SK-N-SH treated with all-trans-retinoic acid at 6 μM for 48 hours (cell line): ENCODE results near the gene COL1A2.

Experiments
- ARNTL ChIP-seq: fragments of 450-650 bp; formaldehyde crosslinking; IDR thresholded peaks from 2 replicates; pipeline ENCODE4 v1.5.0; 2020; ENCODE audit warnings: low read depth, mild to moderate bottlenecking, moderate library complexity, borderline replicate concordance
- CSDC2 ChIP-seq: fragments of 250-450 bp; sonication (Bioruptor Pico); IDR thresholded peaks from 2 replicates; pipeline ENCODE4 v1.5.0; 2020; ENCODE audit warnings: mild to moderate bottlenecking, moderate library complexity
- ESRRG ChIP-seq: fragments of 250-450 bp; sonication (Bioruptor Pico); IDR thresholded peaks from 2 replicates; pipeline ENCODE4 v1.6.1; 2021; ENCODE audit warnings: mild to moderate bottlenecking
- GLIS3 ChIP-seq: fragments of 250-450 bp; sonication (Bioruptor Pico); IDR thresholded peaks from 2 replicates; pipeline ENCODE4 v1.5.0; 2020; ENCODE audit warnings: mild to moderate bottlenecking, moderate library complexity
- ISL1 ChIP-seq: fragments of 250-450 bp; sonication (Bioruptor Pico); IDR thresholded peaks from 2 replicates; pipeline ENCODE4 v2.1.2; 2022; ENCODE audit warnings: mild to moderate bottlenecking, moderate library complexity
- RARB ChIP-seq: fragments of 250-450 bp; sonication (Bioruptor Pico); IDR thresholded peaks from 2 replicates; pipeline ENCODE4 v1.8.0; 2021; ENCODE audit warnings: mild to moderate bottlenecking, moderate library complexity
- SNAI2 ChIP-seq: fragments of 250-450 bp; sonication (Bioruptor Pico); IDR thresholded peaks from 2 replicates; pipeline ENCODE4 v1.5.0; 2020; ENCODE audit warnings: mild to moderate bottlenecking, moderate library complexity
- TCF4 ChIP-seq: fragments of 250-450 bp; sonication (Bioruptor Pico); IDR thresholded peaks from 2 replicates; pipeline ENCODE4 v1.8.0; 2021; ENCODE audit warnings: mild to moderate bottlenecking, moderate library complexity, borderline replicate concordance
- TOX ChIP-seq: fragments of 250-450 bp; sonication (Bioruptor Pico); IDR thresholded peaks from 2 replicates; pipeline ENCODE4 v1.8.0; 2021; ENCODE audit warnings: mild to moderate bottlenecking, moderate library complexity, borderline replicate concordance
- ZFP3 ChIP-seq: fragments of 250-450 bp; sonication (Bioruptor Pico); IDR thresholded peaks from 2 replicates; pipeline ENCODE4 v1.5.0; 2020; ENCODE audit warnings: mild to moderate bottlenecking, moderate library complexity
- ZFP30 ChIP-seq: fragments of 450-650 bp; formaldehyde crosslinking; IDR thresholded peaks from 2 replicates; pipeline ENCODE4 v1.5.0; 2022; ENCODE audit warnings: mild to moderate bottlenecking, moderate library complexity
- TF ChIP-seq, protein P1 (sequence below): fragments of 250-450 bp; sonication (Bioruptor Pico); IDR thresholded peaks from 2 replicates; pipeline ENCODE4 v1.5.1; 2020; ENCODE audit warnings: low read depth, mild to moderate bottlenecking, moderate library complexity
- TF ChIP-seq, protein P2 (sequence below): fragments of 250-450 bp; sonication (Bioruptor Pico); IDR thresholded peaks from 2 replicates; pipeline ENCODE4 v1.8.0; 2020; ENCODE audit warnings: mild to moderate bottlenecking, moderate library complexity, borderline replicate concordance
- TF ChIP-seq, protein P3 (sequence below): fragments of 250-450 bp; sonication (Bioruptor Pico); IDR thresholded peaks from 2 replicates; pipeline ENCODE4 v1.5.0; 2020; ENCODE audit warnings: mild to moderate bottlenecking, moderate library complexity

DNA sequence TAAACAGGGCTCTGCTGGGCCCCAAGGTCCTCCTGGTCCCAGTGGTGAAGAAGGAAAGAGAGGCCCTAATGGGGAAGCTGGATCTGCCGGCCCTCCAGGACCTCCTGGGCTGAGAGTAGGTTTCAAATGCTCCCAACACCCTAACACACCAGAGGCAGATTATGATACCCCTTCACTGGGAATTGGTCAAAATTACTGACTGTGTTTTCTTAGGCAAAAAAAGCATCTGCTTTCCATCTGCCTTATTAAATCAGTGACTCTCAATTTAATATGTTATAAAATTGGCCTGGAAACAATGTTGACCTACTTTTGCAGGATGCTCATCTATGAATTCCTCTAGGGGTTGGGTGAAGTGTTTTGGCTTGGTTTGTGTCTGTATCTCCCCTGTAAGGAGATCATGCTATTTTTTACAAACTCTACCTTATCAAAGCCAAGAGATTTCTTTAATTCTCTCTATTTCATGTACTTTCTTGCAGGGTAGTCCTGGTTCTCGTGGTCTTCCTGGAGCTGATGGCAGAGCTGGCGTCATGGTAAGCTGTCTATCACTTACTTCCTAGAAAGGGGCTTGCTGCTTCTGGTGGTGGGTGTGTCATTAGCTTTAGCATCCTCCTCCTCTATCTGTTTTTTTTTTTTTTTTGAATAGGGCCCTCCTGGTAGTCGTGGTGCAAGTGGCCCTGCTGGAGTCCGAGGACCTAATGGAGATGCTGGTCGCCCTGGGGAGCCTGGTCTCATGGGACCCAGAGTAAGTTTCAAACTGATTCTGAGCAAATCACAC, 15.9 kb downstream of the COL1A2 start:
- TF ChIP-seq, protein P1, sequence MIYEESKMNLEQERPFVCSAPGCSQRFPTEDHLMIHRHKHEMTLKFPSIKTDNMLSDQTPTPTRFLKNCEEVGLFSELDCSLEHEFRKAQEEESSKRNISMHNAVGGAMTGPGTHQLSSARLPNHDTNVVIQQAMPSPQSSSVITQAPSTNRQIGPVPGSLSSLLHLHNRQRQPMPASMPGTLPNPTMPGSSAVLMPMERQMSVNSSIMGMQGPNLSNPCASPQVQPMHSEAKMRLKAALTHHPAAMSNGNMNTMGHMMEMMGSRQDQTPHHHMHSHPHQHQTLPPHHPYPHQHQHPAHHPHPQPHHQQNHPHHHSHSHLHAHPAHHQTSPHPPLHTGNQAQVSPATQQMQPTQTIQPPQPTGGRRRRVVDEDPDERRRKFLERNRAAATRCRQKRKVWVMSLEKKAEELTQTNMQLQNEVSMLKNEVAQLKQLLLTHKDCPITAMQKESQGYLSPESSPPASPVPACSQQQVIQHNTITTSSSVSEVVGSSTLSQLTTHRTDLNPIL (CRISPR knock-in tag) = no peak
- no peak for TF ChIP-seq RARB (CRISPR knock-in tag)
- TF ChIP-seq ZFP30 (CRISPR knock-in tag) = no peak
- TF ChIP-seq ARNTL (CRISPR knock-in tag) = no peak
- TF ChIP-seq GLIS3 (CRISPR knock-in tag) = no peak
- peak; percentile 54; the same call in 1 of the 2 replicates for TF ChIP-seq ISL1 (CRISPR knock-in tag)
- no peak for TF ChIP-seq TOX
- peak; percentile 92 for TF ChIP-seq TCF4 (CRISPR knock-in tag)
- TF ChIP-seq, protein P2, sequence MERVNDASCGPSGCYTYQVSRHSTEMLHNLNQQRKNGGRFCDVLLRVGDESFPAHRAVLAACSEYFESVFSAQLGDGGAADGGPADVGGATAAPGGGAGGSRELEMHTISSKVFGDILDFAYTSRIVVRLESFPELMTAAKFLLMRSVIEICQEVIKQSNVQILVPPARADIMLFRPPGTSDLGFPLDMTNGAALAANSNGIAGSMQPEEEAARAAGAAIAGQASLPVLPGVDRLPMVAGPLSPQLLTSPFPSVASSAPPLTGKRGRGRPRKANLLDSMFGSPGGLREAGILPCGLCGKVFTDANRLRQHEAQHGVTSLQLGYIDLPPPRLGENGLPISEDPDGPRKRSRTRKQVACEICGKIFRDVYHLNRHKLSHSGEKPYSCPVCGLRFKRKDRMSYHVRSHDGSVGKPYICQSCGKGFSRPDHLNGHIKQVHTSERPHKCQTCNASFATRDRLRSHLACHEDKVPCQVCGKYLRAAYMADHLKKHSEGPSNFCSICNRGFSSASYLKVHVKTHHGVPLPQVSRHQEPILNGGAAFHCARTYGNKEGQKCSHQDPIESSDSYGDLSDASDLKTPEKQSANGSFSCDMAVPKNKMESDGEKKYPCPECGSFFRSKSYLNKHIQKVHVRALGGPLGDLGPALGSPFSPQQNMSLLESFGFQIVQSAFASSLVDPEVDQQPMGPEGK (CRISPR knock-in tag) = no peak
- TF ChIP-seq, protein P3, sequence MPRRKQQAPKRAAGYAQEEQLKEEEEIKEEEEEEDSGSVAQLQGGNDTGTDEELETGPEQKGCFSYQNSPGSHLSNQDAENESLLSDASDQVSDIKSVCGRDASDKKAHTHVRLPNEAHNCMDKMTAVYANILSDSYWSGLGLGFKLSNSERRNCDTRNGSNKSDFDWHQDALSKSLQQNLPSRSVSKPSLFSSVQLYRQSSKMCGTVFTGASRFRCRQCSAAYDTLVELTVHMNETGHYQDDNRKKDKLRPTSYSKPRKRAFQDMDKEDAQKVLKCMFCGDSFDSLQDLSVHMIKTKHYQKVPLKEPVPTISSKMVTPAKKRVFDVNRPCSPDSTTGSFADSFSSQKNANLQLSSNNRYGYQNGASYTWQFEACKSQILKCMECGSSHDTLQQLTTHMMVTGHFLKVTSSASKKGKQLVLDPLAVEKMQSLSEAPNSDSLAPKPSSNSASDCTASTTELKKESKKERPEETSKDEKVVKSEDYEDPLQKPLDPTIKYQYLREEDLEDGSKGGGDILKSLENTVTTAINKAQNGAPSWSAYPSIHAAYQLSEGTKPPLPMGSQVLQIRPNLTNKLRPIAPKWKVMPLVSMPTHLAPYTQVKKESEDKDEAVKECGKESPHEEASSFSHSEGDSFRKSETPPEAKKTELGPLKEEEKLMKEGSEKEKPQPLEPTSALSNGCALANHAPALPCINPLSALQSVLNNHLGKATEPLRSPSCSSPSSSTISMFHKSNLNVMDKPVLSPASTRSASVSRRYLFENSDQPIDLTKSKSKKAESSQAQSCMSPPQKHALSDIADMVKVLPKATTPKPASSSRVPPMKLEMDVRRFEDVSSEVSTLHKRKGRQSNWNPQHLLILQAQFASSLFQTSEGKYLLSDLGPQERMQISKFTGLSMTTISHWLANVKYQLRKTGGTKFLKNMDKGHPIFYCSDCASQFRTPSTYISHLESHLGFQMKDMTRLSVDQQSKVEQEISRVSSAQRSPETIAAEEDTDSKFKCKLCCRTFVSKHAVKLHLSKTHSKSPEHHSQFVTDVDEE = peak; percentile 85
- no peak for TF ChIP-seq SNAI2 (CRISPR knock-in tag)
- TF ChIP-seq ZFP3 (CRISPR knock-in tag) = no peak
- no peak for TF ChIP-seq CSDC2 (CRISPR knock-in tag)
- no peak for TF ChIP-seq ESRRG (CRISPR knock-in tag)
